Mucosa of stomach (tissue), 1 donor: Measurements from ENCODE around the gene PROSER2.
A peak's percentile ranks its signal among the peaks of the same experiment; 100 is the strongest.

Experiments
- H3K27me3 ChIP-seq: one replicate; pipeline ENCODE4 v1.7.0; 2013; ENCODE audit warnings: mild to moderate bottlenecking, low read length; ENCODE audit not compliant: control insufficient read depth, insufficient read depth
- H3K36me3 ChIP-seq: one replicate; pipeline ENCODE4 v1.7.0; 2013; ENCODE audit warnings: low read length; ENCODE audit not compliant: control insufficient read depth, insufficient read depth
- H3K4me1 ChIP-seq: one replicate; pipeline ENCODE4 v1.7.0; 2013; ENCODE audit warnings: mild to moderate bottlenecking, low read length; ENCODE audit not compliant: control insufficient read depth, insufficient read depth
- H3K4me3 ChIP-seq: one replicate; pipeline ENCODE4 v1.7.0; 2013; ENCODE audit warnings: low read length
- H3K9ac ChIP-seq: one replicate; pipeline ENCODE4 v1.7.0; 2013; ENCODE audit warnings: mild to moderate bottlenecking, low read length, moderate library complexity
- H3K9me3 ChIP-seq: one replicate; pipeline ENCODE4 v1.7.0; 2013; ENCODE audit warnings: mild to moderate bottlenecking, low read length, moderate library complexity; ENCODE audit not compliant: control insufficient read depth
- donor health status: Pancreatic carcinoma.

Gene PROSER2

GRCh38 chr10:11827006-11827405 lies 3.9 kb downstream of the PROSER2 start:
- Histone ChIP-seq H3K4me1 (peaks cover 26% of the 10 kb centered on the region), H3K9me3 (no peaks in the 10 kb centered on the region), H3K27me3 (no peaks in the 10 kb centered on the region), H3K36me3 (no peaks in the 10 kb centered on the region), H3K9ac (no peak overlapping the region), H3K4me3 (no peak overlapping the region)

DNA sequence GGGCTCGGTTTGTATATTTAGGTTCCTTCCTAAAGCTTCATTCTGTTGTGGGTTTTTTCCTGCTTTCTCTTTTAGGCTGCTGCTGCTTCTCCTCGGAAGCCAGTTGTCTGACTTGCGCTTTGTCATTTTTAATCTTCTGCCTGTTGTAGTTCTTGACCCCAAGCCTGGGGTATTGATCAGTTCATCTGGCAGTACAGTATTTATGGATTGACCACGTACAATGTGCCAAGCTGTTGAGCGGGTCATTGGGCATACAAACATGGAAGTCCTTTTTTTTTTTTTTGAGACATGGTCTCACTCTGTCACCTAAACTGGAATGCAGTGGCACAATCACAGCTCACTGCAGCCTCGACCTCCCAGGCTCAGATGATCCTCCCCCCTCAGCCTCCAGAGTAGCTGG lies 4.3 kb downstream of the PROSER2 start:
- H3K4me3 ChIP-seq = no peak overlapping the region
- H3K9me3 ChIP-seq = no peaks in the 10 kb centered on the region
- H3K36me3 ChIP-seq = no peaks in the 10 kb centered on the region
- H3K27me3 ChIP-seq = no peaks in the 10 kb centered on the region
- no peak overlapping the region for H3K9ac ChIP-seq
- H3K4me1 ChIP-seq = peaks cover 30% of the 10 kb centered on the region

DNA sequence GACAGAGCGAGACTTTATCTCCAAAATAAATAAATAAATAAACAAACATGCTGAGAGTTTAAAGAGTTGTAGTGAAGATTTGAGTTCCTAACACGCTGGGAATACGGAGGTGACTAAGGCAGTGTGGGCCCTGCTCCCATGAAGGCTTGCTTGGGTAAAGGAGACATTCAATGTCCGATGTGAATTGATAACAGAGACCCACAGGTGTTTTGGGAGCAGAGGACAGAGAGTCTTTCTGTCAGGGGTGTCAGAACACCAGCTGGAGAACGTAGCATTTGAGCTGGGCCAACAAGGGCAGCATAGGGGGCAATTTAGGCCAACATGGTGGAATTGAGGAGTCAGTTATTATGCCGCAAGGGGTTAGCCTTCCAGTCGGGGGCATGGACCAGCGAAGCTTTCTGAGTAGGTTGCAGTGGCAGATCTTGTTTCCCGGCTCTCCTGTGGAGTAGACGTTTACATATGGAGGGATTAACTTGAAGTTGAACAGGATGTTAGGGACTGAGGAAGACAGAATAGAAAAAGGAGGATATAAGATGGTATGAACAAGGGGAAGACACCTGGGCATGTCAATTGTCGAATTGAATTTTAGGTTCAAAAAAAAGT lies 5.6 kb downstream of the PROSER2 start:
- Histone ChIP-seq H3K27me3 (no peaks in the 10 kb centered on the region), H3K9me3 (no peaks in the 10 kb centered on the region), H3K4me1 (peaks cover 31% of the 10 kb centered on the region), H3K4me3 (no peak overlapping the region), H3K36me3 (no peaks in the 10 kb centered on the region), H3K9ac (no peak overlapping the region)

GRCh38 chr10:11830836-11831519 lies 7.8 kb downstream of the PROSER2 start:
- H3K4me1 ChIP-seq = peaks cover 27% of the 10 kb centered on the region
- H3K9me3 ChIP-seq = no peaks in the 10 kb centered on the region
- H3K9ac ChIP-seq = peak overlapping the region; percentile 65
- H3K36me3 ChIP-seq = no peaks in the 10 kb centered on the region
- H3K4me3 ChIP-seq = no peak overlapping the region
- H3K27me3 ChIP-seq = no peaks in the 10 kb centered on the region

DNA sequence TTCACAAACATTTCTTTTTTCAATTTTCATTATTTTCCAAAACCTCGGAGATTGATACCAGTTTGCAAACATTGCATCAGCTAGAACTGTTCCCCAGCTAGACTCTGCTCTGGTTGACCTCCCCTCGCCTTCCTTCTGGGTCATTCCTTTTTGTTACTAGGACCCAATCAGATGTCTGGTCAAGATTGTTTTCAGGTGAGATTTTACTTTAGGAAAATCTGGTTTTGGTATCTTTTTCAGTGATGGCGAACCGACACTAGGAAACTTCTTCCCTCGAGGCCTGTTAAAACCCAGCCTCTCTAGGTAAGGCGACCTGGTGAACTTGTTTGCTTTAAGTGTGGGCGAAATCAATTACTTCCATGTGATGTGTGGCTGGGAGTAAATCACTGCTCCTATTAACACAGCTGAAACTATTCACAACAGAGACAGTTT lies 8.4 kb downstream of the PROSER2 start:
- no peaks in the 10 kb centered on the region for H3K9me3 ChIP-seq
- H3K27me3 ChIP-seq = no peaks in the 10 kb centered on the region
- H3K4me1 ChIP-seq = peaks cover 27% of the 10 kb centered on the region
- H3K36me3 ChIP-seq = no peaks in the 10 kb centered on the region
- no peak overlapping the region for H3K4me3 ChIP-seq
- H3K9ac ChIP-seq = peak overlapping the region; percentile 65

GRCh38 chr10:11832042-11832441 lies 8.9 kb downstream of the PROSER2 start:
- Histone ChIP-seq H3K36me3 (no peaks in the 10 kb centered on the region), H3K4me3 (no peak overlapping the region), H3K27me3 (no peaks in the 10 kb centered on the region), H3K9me3 (no peaks in the 10 kb centered on the region), H3K4me1 (peaks cover 27% of the 10 kb centered on the region), H3K9ac (peak overlapping the region; percentile 65)

DNA sequence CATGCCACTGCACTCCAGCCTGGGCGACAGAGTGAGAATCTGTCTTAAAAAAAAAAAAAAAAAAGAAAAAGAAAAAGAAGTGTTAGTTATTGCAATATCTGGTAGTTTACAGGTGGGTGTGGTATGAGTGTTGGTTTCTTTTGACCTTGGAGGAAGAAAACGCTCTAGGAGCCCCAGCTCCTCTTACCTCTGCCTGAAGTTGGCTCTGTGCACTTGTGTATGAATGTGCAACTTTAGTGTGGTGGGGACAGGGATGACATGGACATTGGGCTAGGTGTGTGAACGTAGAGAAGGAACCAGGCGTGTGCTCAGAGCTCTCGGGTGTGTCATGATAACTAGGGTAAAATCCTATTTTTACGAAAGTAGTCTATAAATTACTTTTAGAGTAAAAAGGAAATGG lies 11.9 kb downstream of the PROSER2 start:
- Histone ChIP-seq H3K9me3 (no peaks in the 10 kb centered on the region), H3K4me1 (peaks cover 18% of the 10 kb centered on the region), H3K4me3 (no peak overlapping the region)

GRCh38 chr10:11835704-11836103 lies 12.5 kb downstream of the PROSER2 start:
- no peaks in the 10 kb centered on the region for H3K9me3 ChIP-seq
- H3K9ac ChIP-seq = no peak overlapping the region
- no peaks in the 10 kb centered on the region for H3K27me3 ChIP-seq
- peaks cover 12% of the 10 kb centered on the region for H3K4me1 ChIP-seq
- no peaks in the 10 kb centered on the region for H3K36me3 ChIP-seq
- no peak overlapping the region for H3K4me3 ChIP-seq

More for the DNA sequence above, 11.9 kb downstream of the PROSER2 start:
- Histone ChIP-seq H3K9ac (no peak overlapping the region), H3K36me3 (no peaks in the 10 kb centered on the region), H3K27me3 (no peaks in the 10 kb centered on the region)

- no peaks in the 10 kb centered on the region for H3K27me3 ChIP-seq
- peaks cover under 1% of the 10 kb centered on the region for H3K4me1 ChIP-seq
- no peaks in the 10 kb centered on the region for H3K36me3 ChIP-seq
Observed at GRCh38 chr10:11837372-11838161, 14.4 kb downstream of the PROSER2 start.

GRCh38 chr10:11838298-11838852 lies 15.2 kb downstream of the PROSER2 start:
- no peaks in the 10 kb centered on the region for H3K9me3 ChIP-seq
- H3K9ac ChIP-seq = no peak overlapping the region
- no peaks in the 10 kb centered on the region for H3K4me1 ChIP-seq

More at GRCh38 chr10:11837372-11838161, 14.4 kb downstream of the PROSER2 start:
- H3K9me3 ChIP-seq = no peaks in the 10 kb centered on the region
- no peak overlapping the region for H3K9ac ChIP-seq
- no peak overlapping the region for H3K4me3 ChIP-seq

GRCh38 chr10:11841375-11841774 lies 18.2 kb downstream of the PROSER2 start:
- H3K4me1 ChIP-seq = no peaks in the 10 kb centered on the region
- no peaks in the 10 kb centered on the region for H3K27me3 ChIP-seq
- no peaks in the 10 kb centered on the region for H3K9me3 ChIP-seq
- H3K4me3 ChIP-seq = no peak overlapping the region
- H3K36me3 ChIP-seq = no peaks in the 10 kb centered on the region
- H3K9ac ChIP-seq = no peak overlapping the region

More at GRCh38 chr10:11838298-11838852, 15.2 kb downstream of the PROSER2 start:
- no peaks in the 10 kb centered on the region for H3K27me3 ChIP-seq
- H3K4me3 ChIP-seq = no peak overlapping the region
- no peaks in the 10 kb centered on the region for H3K36me3 ChIP-seq

- Histone ChIP-seq H3K4me1 (no peaks in the 10 kb centered on the region), H3K9ac (no peak overlapping the region), H3K27me3 (no peaks in the 10 kb centered on the region), H3K36me3 (no peaks in the 10 kb centered on the region), H3K4me3 (no peak overlapping the region), H3K9me3 (no peaks in the 10 kb centered on the region)
Observed at GRCh38 chr10:11842411-11842810, 19.3 kb downstream of the PROSER2 start.
